Osteoblast (primary cell): ENCODE results near the gene LSM7. TPM values are rescaled to one million over a fixed set of nuclear protein-coding genes. Genes with fewer than 3 reads are reported as not detected.

Experiments used
- DNase-seq: peaks from one replicate; pipeline ENCODE4 v3.0.0; 2011; ENCODE audit warnings: low spot score, mixed read lengths; ENCODE audit not compliant: insufficient read length; ENCODE audit errors: missing footprints
- H2AFZ ChIP-seq: 2 replicates; pipeline ENCODE4 v1.6.0; 2011; ENCODE audit warnings: mild to moderate bottlenecking, low read length
- H3K27ac ChIP-seq: 2 replicates; pipeline ENCODE4 v1.5.1; 2011; ENCODE audit warnings: mild to moderate bottlenecking, low read depth, low read length, moderate library complexity
- H3K27me3 ChIP-seq: 2 replicates; pipeline ENCODE4 v1.6.0; 2012; ENCODE audit warnings: mild to moderate bottlenecking, control low read depth, inconsistent platforms, low read length, moderate library complexity; ENCODE audit not compliant: insufficient read depth
- H3K36me3 ChIP-seq: 2 replicates; pipeline ENCODE4 v1.5.1; 2011; ENCODE audit warnings: mild to moderate bottlenecking, low read length, control low read depth, moderate library complexity; ENCODE audit not compliant: insufficient read depth
- H3K4me1 ChIP-seq: 2 replicates; pipeline ENCODE4 v1.5.1; 2011; ENCODE audit warnings: mild to moderate bottlenecking, low read length, control low read depth, moderate library complexity; ENCODE audit not compliant: insufficient read depth
- H3K4me2 ChIP-seq: 2 replicates; pipeline ENCODE4 v1.6.0; 2011; ENCODE audit warnings: mild to moderate bottlenecking, low read length; ENCODE audit not compliant: insufficient read depth
- H3K4me3 ChIP-seq: fragments of 200-600 bp; sonication (generic); 3 replicates; pipeline ENCODE4 v1.5.1; 2012; ENCODE audit warnings: mild to moderate bottlenecking, low read length, inconsistent platforms; ENCODE audit not compliant: insufficient read depth
- H3K79me2 ChIP-seq: 2 replicates; pipeline ENCODE4 v1.6.0; 2012; ENCODE audit warnings: mild to moderate bottlenecking, low read length, control low read depth, inconsistent platforms; ENCODE audit not compliant: insufficient read depth
- H3K9me3 ChIP-seq: 2 replicates; pipeline ENCODE4 v1.5.1; 2011; ENCODE audit warnings: low read depth, low read length, control low read depth
- H4K20me1 ChIP-seq: 2 replicates; pipeline ENCODE4 v1.6.0; 2012; ENCODE audit warnings: mild to moderate bottlenecking, low read length, control low read depth; ENCODE audit not compliant: insufficient read depth
- CTCF ChIP-seq: IDR thresholded peaks from 2 replicates; pipeline ENCODE4 v1.5.1; 2011; ENCODE audit warnings: mild to moderate bottlenecking, low read depth, low read length, moderate library complexity; ENCODE audit errors: extremely low read depth
- total RNA-seq: library from RNA; depleted of rRNA; stranded (reverse); fragments of >200 nt; gene quantifications from 2 replicates; pipeline ENCODE4 v1.2.3, GENCODE V29; 2012

The LSM7 gene
- total RNA-seq, 1 donor, result 57.9 TPM

DNA sequence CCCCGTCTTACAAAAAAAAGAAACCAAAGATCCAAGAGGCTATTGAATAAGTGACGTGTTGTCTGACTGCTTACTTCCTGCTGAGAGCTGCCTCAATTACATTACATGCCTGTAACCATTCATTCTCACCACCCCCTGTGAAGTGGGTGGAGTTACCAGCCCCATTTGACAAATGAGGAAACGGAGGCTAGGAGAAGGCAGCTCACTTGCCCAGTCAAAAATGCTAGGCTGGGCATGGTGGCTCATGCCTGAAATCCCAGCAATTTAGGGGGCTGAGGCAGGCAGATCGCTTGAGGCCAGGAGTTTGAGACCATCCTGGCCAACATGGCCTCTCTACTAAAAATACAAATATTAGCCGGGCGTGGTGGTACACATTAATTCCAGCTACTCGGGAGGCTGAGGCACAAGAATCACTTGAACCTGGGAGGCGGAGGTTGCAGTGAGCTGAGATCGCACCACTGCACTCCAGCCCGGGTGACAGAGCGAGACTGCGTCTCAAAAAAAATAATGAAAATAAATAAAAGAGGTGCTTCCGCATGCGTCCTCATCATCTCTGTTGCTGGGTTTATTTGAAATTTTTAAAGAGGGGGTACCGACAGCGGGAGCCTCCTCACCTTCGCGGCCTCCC is 499 bp downstream of the LSM7 start:
- H3K4me1 ChIP-seq, result peaks cover 19% of the 10 kb centered on the region
- no peaks in the 10 kb centered on the region for H3K27me3 ChIP-seq
- peak overlapping the region; percentile 93 for H3K4me2 ChIP-seq
- H3K27ac ChIP-seq, result peak overlapping the region; percentile 83
- H4K20me1 ChIP-seq, result peaks cover 25% of the 10 kb centered on the region
- H2AFZ ChIP-seq, result peak overlapping the region; percentile 81
- H3K4me3 ChIP-seq, result peak overlapping the region; percentile 90
- no peaks in the 10 kb centered on the region for H3K9me3 ChIP-seq
- no peak for TF ChIP-seq CTCF
- H3K79me2 ChIP-seq, result peaks cover 80% of the 10 kb centered on the region
- peaks cover 11% of the 10 kb centered on the region for H3K36me3 ChIP-seq
- DNase-seq, result peak; percentile 96

- Histone ChIP-seq H3K4me2 (peak overlapping the region; percentile 93), H4K20me1 (peaks cover 25% of the 10 kb centered on the region), H3K79me2 (peaks cover 71% of the 10 kb centered on the region), H3K9me3 (no peaks in the 10 kb centered on the region), H2AFZ (no peak overlapping the region), H3K36me3 (peaks cover 11% of the 10 kb centered on the region), H3K27me3 (no peaks in the 10 kb centered on the region), H3K4me3 (peak overlapping the region; percentile 90), H3K27ac (peak overlapping the region; percentile 83), H3K4me1 (peaks cover 19% of the 10 kb centered on the region)
- DNase-seq, result no peak
- TF ChIP-seq CTCF, result no peak
Observed at GRCh38 chr19:2326699-2327360, 1.6 kb downstream of the LSM7 start.

DNA sequence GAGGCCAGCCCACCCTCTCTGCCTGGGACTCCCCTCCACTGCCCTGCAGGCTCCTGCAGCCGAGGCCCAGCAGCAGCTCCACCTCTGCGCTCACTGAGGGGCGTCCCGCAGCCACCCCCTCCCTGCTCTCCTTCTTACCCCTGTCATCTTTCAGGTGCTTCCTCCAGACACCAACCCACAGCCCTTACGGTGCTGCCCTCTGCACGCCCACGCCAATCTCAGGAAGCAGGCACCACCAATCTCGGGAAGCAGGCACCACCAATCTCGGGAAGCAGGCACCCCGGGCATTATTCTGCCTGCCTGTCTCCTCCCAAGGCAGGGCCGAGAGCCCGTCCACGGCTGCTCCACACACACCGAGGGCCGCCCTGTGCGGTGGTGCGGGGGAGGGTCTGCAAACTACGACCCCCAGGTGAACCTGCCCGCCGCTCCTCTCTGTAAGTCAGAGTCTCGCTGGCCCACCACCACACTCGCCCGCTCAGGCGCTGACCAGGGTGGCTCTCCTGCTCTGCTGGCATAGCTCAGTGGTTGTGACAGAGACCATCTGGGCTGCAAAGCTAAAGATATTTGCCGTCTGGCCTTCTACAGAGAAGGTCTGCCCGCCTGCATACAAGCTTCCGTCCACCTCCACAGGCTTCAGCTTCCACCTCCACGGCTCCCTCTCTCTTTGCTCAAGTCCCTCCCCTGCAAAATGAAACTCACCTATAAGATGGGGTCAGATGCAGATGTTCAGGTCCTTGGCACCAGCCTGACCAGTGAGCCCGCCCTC is 2.9 kb downstream of the LSM7 start:
- no peak for TF ChIP-seq CTCF
- peaks cover 19% of the 10 kb centered on the region for H3K4me1 ChIP-seq
- no peak overlapping the region for H3K27ac ChIP-seq
- no peak overlapping the region for H2AFZ ChIP-seq
- no peak for DNase-seq
- peaks cover 57% of the 10 kb centered on the region for H3K79me2 ChIP-seq
- H3K9me3 ChIP-seq, result no peaks in the 10 kb centered on the region
- no peak overlapping the region for H3K4me2 ChIP-seq
- no peaks in the 10 kb centered on the region for H3K27me3 ChIP-seq
- H3K4me3 ChIP-seq, result no peak overlapping the region
- peaks cover 17% of the 10 kb centered on the region for H4K20me1 ChIP-seq
- peaks cover 15% of the 10 kb centered on the region for H3K36me3 ChIP-seq
